ENCODE results near the gene GNAS-AS1. TPM values are rescaled to one million over a fixed set of nuclear protein-coding genes. Genes with fewer than 3 reads are reported as not detected.

The GNAS-AS1 gene
- total RNA-seq, 1 experiment from 2014 or later: 0.11 TPM

DNA sequence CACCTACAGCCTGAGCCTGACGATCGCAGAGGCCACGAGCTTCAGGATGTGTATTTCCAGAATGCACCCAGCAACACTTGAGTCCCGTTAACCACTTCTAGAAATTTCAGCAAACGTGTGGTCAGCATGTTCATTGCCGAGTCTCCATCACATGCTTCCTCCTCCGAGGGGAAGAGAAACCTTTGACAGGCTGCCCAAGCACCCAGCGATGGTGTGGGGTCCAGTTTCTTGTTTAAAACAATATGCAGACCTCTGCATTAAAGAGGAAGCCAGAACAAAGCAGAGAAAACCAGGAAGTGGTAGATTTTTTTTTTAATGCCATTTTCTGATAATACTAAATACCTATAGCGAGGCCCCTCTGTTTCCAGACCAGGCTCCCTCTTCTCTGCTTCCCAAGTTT is 71.9 kb downstream of the GNAS-AS1 start:
- Histone ChIP-seq H3K79me2 (ENCODE audit: low read length) (no peaks in the 10 kb centered on the region), H3K9me2 (replicated peaks; ENCODE audit: low read length) (no peaks in the 10 kb centered on the region), H3K9me3 (ENCODE audit: low read length) (no peaks in the 10 kb centered on the region), H4K20me1 (ENCODE audit: low read length) (no peaks in the 10 kb centered on the region), H3K4me3 (ENCODE audit: low read length) (no peak overlapping the region), H3K27me3 (ENCODE audit: low read length) (peaks cover 98% of the 10 kb centered on the region), H3K4me2 (ENCODE audit: low read length) (no peak overlapping the region), H2AFZ (ENCODE audit: low read length) (no peak overlapping the region), H3K9ac (ENCODE audit: low read length) (no peak overlapping the region), H3K27ac (ENCODE audit: low read length) (no peak overlapping the region), H3F3A (ENCODE audit: low read length, unreplicated experiment) (no peaks in the 10 kb centered on the region), H3K4me1 (ENCODE audit: insufficient read depth, low read length) (no peaks in the 10 kb centered on the region), H3K36me3 (ENCODE audit: low read depth, low read length) (no peaks in the 10 kb centered on the region)
- intact Hi-C loops (cut with micrococcal nuclease): no loop called here
- ChIA-PET CTCF (no interaction called here), POLR2A (ENCODE audit: unreplicated experiment) (no interaction called here)
- no TSS peak for BruUV-seq (replicated peaks)
- ATAC-seq (no peak), DNase-seq (no peak)
- TF ChIP-seq EZH2 (IDR thresholded peaks at IDR 0.05; ENCODE audit: low read length, unreplicated experiment): no peak
- TF ChIP-seq EZH2phosphoT487 (IDR thresholded peaks at IDR 0.05; ENCODE audit: borderline replicate concordance, low read length): no peak
- TF ChIP-seq, protein P1, sequence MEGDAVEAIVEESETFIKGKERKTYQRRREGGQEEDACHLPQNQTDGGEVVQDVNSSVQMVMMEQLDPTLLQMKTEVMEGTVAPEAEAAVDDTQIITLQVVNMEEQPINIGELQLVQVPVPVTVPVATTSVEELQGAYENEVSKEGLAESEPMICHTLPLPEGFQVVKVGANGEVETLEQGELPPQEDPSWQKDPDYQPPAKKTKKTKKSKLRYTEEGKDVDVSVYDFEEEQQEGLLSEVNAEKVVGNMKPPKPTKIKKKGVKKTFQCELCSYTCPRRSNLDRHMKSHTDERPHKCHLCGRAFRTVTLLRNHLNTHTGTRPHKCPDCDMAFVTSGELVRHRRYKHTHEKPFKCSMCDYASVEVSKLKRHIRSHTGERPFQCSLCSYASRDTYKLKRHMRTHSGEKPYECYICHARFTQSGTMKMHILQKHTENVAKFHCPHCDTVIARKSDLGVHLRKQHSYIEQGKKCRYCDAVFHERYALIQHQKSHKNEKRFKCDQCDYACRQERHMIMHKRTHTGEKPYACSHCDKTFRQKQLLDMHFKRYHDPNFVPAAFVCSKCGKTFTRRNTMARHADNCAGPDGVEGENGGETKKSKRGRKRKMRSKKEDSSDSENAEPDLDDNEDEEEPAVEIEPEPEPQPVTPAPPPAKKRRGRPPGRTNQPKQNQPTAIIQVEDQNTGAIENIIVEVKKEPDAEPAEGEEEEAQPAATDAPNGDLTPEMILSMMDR (conservative IDR thresholded peaks at IDR 0.05; ENCODE audit: low read depth, low read length): no peak

DNA sequence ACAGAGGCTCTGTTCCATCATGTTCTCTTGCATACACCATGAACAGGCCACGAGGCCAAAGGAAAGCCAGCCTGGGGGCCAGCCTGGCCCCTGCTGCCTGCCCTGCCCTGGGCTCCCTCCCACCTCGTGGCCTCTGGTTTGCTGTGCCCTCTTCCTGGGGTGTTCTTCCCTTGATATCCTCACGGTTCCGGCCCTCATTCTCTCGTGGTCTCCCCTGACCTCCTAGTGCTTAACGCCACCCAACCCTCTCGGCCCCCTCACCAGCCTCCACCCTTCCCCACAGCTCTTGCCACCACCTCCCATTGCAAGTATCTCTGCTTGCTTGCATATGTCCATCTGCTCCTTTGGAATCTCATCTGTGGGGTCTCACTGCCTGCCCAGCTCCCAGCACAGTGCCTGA is 73.0 kb downstream of the GNAS-AS1 start:
- no peaks in the 10 kb centered on the region for H3K4me1 ChIP-seq (ENCODE audit: insufficient read depth, low read length)
- ATAC-seq: no peak
- no peak overlapping the region for H2AFZ ChIP-seq (ENCODE audit: low read length)
- intact Hi-C loops (cut with micrococcal nuclease): no loop called here
- H3F3A ChIP-seq (ENCODE audit: low read length, unreplicated experiment): no peaks in the 10 kb centered on the region
- no peak overlapping the region for H3K9ac ChIP-seq (ENCODE audit: low read length)
- H3K4me3 ChIP-seq (ENCODE audit: low read length): no peak overlapping the region
- H3K9me3 ChIP-seq (ENCODE audit: low read length): no peaks in the 10 kb centered on the region
- ChIA-PET CTCF (no interaction called here), POLR2A (ENCODE audit: unreplicated experiment) (no interaction called here)
- H3K4me2 ChIP-seq (ENCODE audit: low read length): no peak overlapping the region
- peaks cover 95% of the 10 kb centered on the region for H3K27me3 ChIP-seq (ENCODE audit: low read length)
- H4K20me1 ChIP-seq (ENCODE audit: low read length): no peaks in the 10 kb centered on the region
- H3K27ac ChIP-seq (ENCODE audit: low read length): no peak overlapping the region
- H3K79me2 ChIP-seq (ENCODE audit: low read length): no peaks in the 10 kb centered on the region
- no peaks in the 10 kb centered on the region for H3K36me3 ChIP-seq (ENCODE audit: low read depth, low read length)
- no peaks in the 10 kb centered on the region for H3K9me2 ChIP-seq (replicated peaks; ENCODE audit: low read length)
- DNase-seq: no peak
- BruUV-seq (replicated peaks): no TSS peak
- TF ChIP-seq, protein P1 (conservative IDR thresholded peaks at IDR 0.05; ENCODE audit: low read depth, low read length): no peak
- TF ChIP-seq EZH2phosphoT487 (IDR thresholded peaks at IDR 0.05; ENCODE audit: borderline replicate concordance, low read length) (no peak), EZH2 (IDR thresholded peaks at IDR 0.05; ENCODE audit: low read length, unreplicated experiment) (no peak)

DNA sequence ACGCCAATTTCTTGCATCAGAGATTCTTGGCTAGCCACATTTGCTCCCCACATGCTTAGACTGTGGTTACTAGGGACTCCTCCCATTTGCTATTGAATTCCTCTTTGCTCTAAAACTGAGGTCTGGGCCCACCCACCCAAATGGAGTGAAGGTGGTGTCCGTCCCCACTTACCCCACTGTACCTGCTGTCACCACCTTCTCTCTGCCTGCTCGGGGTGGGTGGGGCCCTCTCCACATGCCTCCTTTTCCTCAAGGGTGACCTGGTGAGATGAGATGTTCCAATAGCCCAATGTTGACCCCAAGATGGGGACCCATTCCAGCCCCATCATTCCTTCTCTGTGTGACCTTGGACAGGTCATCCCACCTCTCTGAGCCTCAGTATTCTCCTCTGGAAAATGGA is 74.6 kb downstream of the GNAS-AS1 start:
- Histone ChIP-seq H4K20me1 (ENCODE audit: low read length) (no peaks in the 10 kb centered on the region), H3K36me3 (ENCODE audit: low read depth, low read length) (no peaks in the 10 kb centered on the region), H3K4me2 (ENCODE audit: low read length) (no peak overlapping the region), H3K27me3 (ENCODE audit: low read length) (peaks cover 95% of the 10 kb centered on the region), H3K79me2 (ENCODE audit: low read length) (no peaks in the 10 kb centered on the region), H2AFZ (ENCODE audit: low read length) (no peak overlapping the region), H3K27ac (ENCODE audit: low read length) (no peak overlapping the region), H3F3A (ENCODE audit: low read length, unreplicated experiment) (no peaks in the 10 kb centered on the region), H3K9me2 (replicated peaks; ENCODE audit: low read length) (no peaks in the 10 kb centered on the region), H3K9ac (ENCODE audit: low read length) (no peak overlapping the region), H3K9me3 (ENCODE audit: low read length) (no peaks in the 10 kb centered on the region), H3K4me1 (ENCODE audit: insufficient read depth, low read length) (no peaks in the 10 kb centered on the region), H3K4me3 (ENCODE audit: low read length) (no peak overlapping the region)
- ATAC-seq (no peak), DNase-seq (no peak)
- intact Hi-C loops (cut with micrococcal nuclease): no loop called here
- BruUV-seq (replicated peaks): no TSS peak
- TF ChIP-seq EZH2 (IDR thresholded peaks at IDR 0.05; ENCODE audit: low read length, unreplicated experiment) (no peak), EZH2phosphoT487 (IDR thresholded peaks at IDR 0.05; ENCODE audit: borderline replicate concordance, low read length) (no peak)
- TF ChIP-seq, protein P1 (conservative IDR thresholded peaks at IDR 0.05; ENCODE audit: low read depth, low read length): no peak
- CTCF ChIA-PET: no interaction called here
- POLR2A ChIA-PET (ENCODE audit: unreplicated experiment): no interaction called here
